Measurements from ENCODE around the gene DDAH2.

- TF ChIP-seq CTCF (IDR thresholded peaks at IDR 0.05) (no peak), POLR2AphosphoS5 (IDR thresholded peaks at IDR 0.05) (peak; percentile 70 to 79), POLR2A (IDR thresholded peaks at IDR 0.05; ENCODE audit: low read depth) (no peak)
These were observed 5.8 kb upstream of the DDAH2 start for GRCh38 chr6:31734821-31735406.
